Neutrophil (primary cell): ENCODE measurements around the gene TMEM51.

Source experiments
- H3K27ac ChIP-seq: fragments of 200-600 bp; sonication (generic); 2 replicates; pipeline ENCODE4 v1.5.1; 2016; ENCODE audit warnings: mild to moderate bottlenecking, moderate library complexity
- H3K27me3 ChIP-seq: fragments of 200-600 bp; sonication (generic); 2 replicates; pipeline ENCODE4 v1.6.0; 2016; ENCODE audit warnings: mild to moderate bottlenecking
- H3K36me3 ChIP-seq: fragments of 200-600 bp; sonication (generic); 2 replicates; pipeline ENCODE4 v1.5.1; 2017
- H3K4me1 ChIP-seq, 2 experiments: fragments of 200-600 bp in 1 of 2; sonication (generic) in 1 of 2; 1 replicate in 1 of 2; 2 replicates in 1 of 2; pipeline versions ENCODE4 v1.5.1 to v1.6.1; 2013 to 2016; ENCODE audit warnings: low read depth in 1 of 2, low read length in 1 of 2, mild to moderate bottlenecking in 1 of 2, moderate library complexity in 1 of 2; ENCODE audit not compliant: control insufficient read depth in 1 of 2, insufficient read depth in 1 of 2
- H3K4me3 ChIP-seq, 2 experiments: fragments of 200-600 bp in 1 of 2; sonication (generic) in 1 of 2; 1 replicate in 1 of 2; 2 replicates in 1 of 2; pipeline ENCODE4 v1.5.1; 2013 to 2016; ENCODE audit warnings: low read depth in 1 of 2, low read length in 1 of 2, mild to moderate bottlenecking in 1 of 2, moderate library complexity in 1 of 2
- H3K9me3 ChIP-seq: fragments of 200-600 bp; sonication (generic); 2 replicates; pipeline ENCODE4 v1.5.1; 2016
- TF ChIP-seq, protein P1 (sequence below): fragments of 200-600 bp; sonication (generic); IDR thresholded peaks from 2 replicates; pipeline ENCODE4 v1.5.1; 2016; ENCODE audit warnings: antibody characterized with exemption

TMEM51 gene

DNA sequence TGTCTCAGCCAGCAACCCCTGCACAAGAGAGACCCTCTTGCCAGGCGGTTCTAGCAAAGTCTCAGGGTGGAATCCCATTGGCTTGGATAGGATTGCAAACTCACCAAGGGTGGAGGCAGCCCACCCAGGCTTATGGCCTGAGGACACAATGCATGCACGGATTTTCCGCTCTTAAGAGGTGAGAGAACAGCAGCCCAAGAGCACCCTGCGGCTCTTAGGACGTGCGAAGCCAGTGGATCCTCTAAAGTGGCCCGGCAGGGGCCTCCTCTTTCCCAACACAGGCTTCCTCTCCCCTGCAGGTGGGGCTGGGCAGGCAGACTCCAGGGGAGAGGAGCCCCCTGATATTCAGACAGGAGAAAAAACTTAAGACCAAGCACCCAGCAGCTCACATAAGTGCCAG is 31.2 kb upstream of the TMEM51 start:
- Histone ChIP-seq H3K9me3 (no peaks in the 10 kb centered on the region), H3K36me3 (no peaks in the 10 kb centered on the region), H3K27me3 (no peaks in the 10 kb centered on the region), H3K4me1 (no peaks in the 10 kb centered on the region), H3K27ac (no peak overlapping the region), H3K4me3 (no peak overlapping the region)
- TF ChIP-seq, protein P1, sequence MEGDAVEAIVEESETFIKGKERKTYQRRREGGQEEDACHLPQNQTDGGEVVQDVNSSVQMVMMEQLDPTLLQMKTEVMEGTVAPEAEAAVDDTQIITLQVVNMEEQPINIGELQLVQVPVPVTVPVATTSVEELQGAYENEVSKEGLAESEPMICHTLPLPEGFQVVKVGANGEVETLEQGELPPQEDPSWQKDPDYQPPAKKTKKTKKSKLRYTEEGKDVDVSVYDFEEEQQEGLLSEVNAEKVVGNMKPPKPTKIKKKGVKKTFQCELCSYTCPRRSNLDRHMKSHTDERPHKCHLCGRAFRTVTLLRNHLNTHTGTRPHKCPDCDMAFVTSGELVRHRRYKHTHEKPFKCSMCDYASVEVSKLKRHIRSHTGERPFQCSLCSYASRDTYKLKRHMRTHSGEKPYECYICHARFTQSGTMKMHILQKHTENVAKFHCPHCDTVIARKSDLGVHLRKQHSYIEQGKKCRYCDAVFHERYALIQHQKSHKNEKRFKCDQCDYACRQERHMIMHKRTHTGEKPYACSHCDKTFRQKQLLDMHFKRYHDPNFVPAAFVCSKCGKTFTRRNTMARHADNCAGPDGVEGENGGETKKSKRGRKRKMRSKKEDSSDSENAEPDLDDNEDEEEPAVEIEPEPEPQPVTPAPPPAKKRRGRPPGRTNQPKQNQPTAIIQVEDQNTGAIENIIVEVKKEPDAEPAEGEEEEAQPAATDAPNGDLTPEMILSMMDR = no peak

GRCh38 chr1:15123270-15123669 is 30.3 kb upstream of the TMEM51 start:
- Histone ChIP-seq H3K27ac (no peak overlapping the region), H3K9me3 (no peaks in the 10 kb centered on the region), H3K4me1 (no peaks in the 10 kb centered on the region), H3K36me3 (no peaks in the 10 kb centered on the region), H3K27me3 (no peaks in the 10 kb centered on the region), H3K4me3 (no peak overlapping the region)
- TF ChIP-seq, protein P1 = no peak

GRCh38 chr1:15123925-15124324 is 29.6 kb upstream of the TMEM51 start:
- H3K4me3 ChIP-seq = no peak overlapping the region
- H3K4me1 ChIP-seq = no peaks in the 10 kb centered on the region
- no peaks in the 10 kb centered on the region for H3K27me3 ChIP-seq
- H3K27ac ChIP-seq = no peak overlapping the region
- no peaks in the 10 kb centered on the region for H3K36me3 ChIP-seq
- H3K9me3 ChIP-seq = no peaks in the 10 kb centered on the region
- TF ChIP-seq, protein P1 = no peak

DNA sequence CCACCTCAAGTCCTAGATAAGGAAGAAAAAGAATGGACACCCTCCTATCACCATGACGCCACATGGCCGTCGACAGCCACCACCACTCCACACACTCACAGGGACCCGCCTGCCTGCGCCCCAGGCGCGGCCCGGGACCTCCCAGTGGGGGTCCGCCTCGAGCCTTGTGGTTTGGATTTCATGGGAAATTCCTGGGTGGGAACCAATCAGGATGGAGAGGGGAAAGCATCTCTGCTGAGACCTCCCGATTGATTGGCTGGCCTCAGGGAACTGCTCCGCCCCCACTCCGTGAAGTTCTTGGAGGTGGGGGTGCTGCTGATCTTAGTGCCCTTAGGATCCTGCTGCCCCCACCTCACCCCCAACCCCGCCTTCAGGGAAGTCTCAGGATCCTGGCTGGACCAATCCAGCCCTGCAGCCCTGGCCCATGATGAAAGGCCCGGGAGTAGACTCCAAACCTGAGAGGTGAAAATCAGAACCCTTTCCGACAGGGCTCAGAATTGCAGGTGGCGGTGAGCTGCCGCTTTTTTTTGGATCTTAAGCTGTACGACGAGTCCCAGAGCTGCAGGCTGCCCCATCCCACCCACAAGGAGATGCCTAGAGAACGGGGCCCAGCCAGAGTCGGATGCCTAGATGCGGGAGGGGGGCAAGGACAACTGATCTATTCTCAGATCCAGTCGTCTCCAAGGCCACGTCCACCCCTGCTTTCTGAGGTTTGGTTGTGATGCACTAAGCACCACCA is 29.0 kb upstream of the TMEM51 start:
- peaks cover under 1% of the 10 kb centered on the region for H3K27me3 ChIP-seq
- H3K4me3 ChIP-seq = no peak overlapping the region
- H3K36me3 ChIP-seq = no peaks in the 10 kb centered on the region
- H3K27ac ChIP-seq = no peak overlapping the region
- H3K9me3 ChIP-seq = no peaks in the 10 kb centered on the region
- no peaks in the 10 kb centered on the region for H3K4me1 ChIP-seq
- TF ChIP-seq, protein P1 = no peak

GRCh38 chr1:15125101-15125745 is 28.3 kb upstream of the TMEM51 start:
- Histone ChIP-seq H3K9me3 (no peaks in the 10 kb centered on the region), H3K36me3 (no peaks in the 10 kb centered on the region), H3K4me1 (no peaks in the 10 kb centered on the region), H3K4me3 (no peak overlapping the region), H3K27ac (no peak overlapping the region), H3K27me3 (peaks cover 4% of the 10 kb centered on the region)
- TF ChIP-seq, protein P1 = no peak
